Liver (tissue), 3 donors: ENCODE results near the gene DOCK11.

Source experiments
- ATF3 ChIP-seq: IDR thresholded peaks from 2 replicates; pipeline ENCODE4 v1.6.1; 2016; ENCODE audit warnings: antibody characterized with exemption
- CTCF ChIP-seq: fragments of 150-350 bp; IDR thresholded peaks from 2 replicates; pipeline ENCODE4 v1.5.1; 2017; ENCODE audit warnings: improper control_type of control experiment, low read depth, low read length; ENCODE audit not compliant: missing input control
- FOXA1 ChIP-seq: IDR thresholded peaks from 2 replicates; pipeline ENCODE4 v1.6.1; 2016; ENCODE audit warnings: antibody characterized with exemption
- GABPA ChIP-seq, 2 donors: IDR thresholded peaks in 1 of 2; conservative IDR thresholded peaks in 1 of 2; 2 replicates each; pipeline ENCODE4 v1.6.1; 2016; ENCODE audit warnings: antibody characterized with exemption in 2 of 2, mild to moderate bottlenecking in 1 of 2, moderate library complexity in 1 of 2
- JUND ChIP-seq, 2 donors: IDR thresholded peaks; 2 replicates each; pipeline ENCODE4 v1.6.1; 2016; ENCODE audit warnings: antibody characterized with exemption in 2 of 2
- MAX ChIP-seq: IDR thresholded peaks from 2 replicates; pipeline ENCODE4 v1.6.1; 2016; ENCODE audit warnings: antibody characterized with exemption
- RAD21 ChIP-seq, 2 donors: IDR thresholded peaks; 2 replicates each; pipeline ENCODE4 v1.6.1; 2016; ENCODE audit warnings: antibody characterized with exemption in 2 of 2, mild to moderate bottlenecking in 2 of 2
- REST ChIP-seq: IDR thresholded peaks from 2 replicates; pipeline ENCODE4 v1.6.1; 2016; ENCODE audit warnings: antibody characterized with exemption, mild to moderate bottlenecking
- RXRA ChIP-seq, 2 donors: IDR thresholded peaks; 2 replicates each; pipeline ENCODE4 v1.6.1; 2017 to 2018; ENCODE audit warnings: antibody characterized with exemption in 2 of 2, mild to moderate bottlenecking in 1 of 2
- SP1 ChIP-seq: IDR thresholded peaks from 2 replicates; pipeline ENCODE4 v1.6.1; 2018; ENCODE audit warnings: antibody characterized with exemption, mild to moderate bottlenecking
- TAF1 ChIP-seq: conservative IDR thresholded peaks from 2 replicates; pipeline ENCODE4 v1.6.1; 2016; ENCODE audit warnings: antibody characterized with exemption, mild to moderate bottlenecking
- YY1 ChIP-seq: IDR thresholded peaks from 2 replicates; pipeline ENCODE4 v1.6.1; 2016; ENCODE audit warnings: antibody characterized with exemption, mild to moderate bottlenecking
- ZBTB33 ChIP-seq: IDR thresholded peaks from 2 replicates; pipeline ENCODE4 v1.6.1; 2016; ENCODE audit warnings: antibody characterized with exemption
- donor health status: healthy.
- donor health status: healthy.

- no peak for TF ChIP-seq CTCF
- no peak for TF ChIP-seq RAD21 (IDR thresholded peaks at IDR 0.05)
- no peak for TF ChIP-seq GABPA (IDR thresholded peaks at IDR 0.05 in 1 of 2, conservative IDR thresholded peaks at IDR 0.05 in 1 of 2)
- TF ChIP-seq REST, result no peak
- TF ChIP-seq ZBTB33, result no peak
- no peak for TF ChIP-seq JUND (IDR thresholded peaks at IDR 0.05)
- TF ChIP-seq YY1, result no peak
- TF ChIP-seq TAF1, result no peak
- no peak for TF ChIP-seq MAX
- no peak for TF ChIP-seq SP1
- TF ChIP-seq ATF3, result no peak
- TF ChIP-seq FOXA1, result no peak
- TF ChIP-seq RXRA (IDR thresholded peaks at IDR 0.05), result no peak
These were observed 93.6 kb downstream of the DOCK11 start for GRCh38 chrX:118589227-118589626.
